Spleen (tissue), 7 donors: ENCODE data around the gene DAB2IP.

Experiments
- CTCF ChIP-seq, 11 experiments: fragments of 200-600 bp in 7 of 11; fragments of 450-650 bp in 4 of 11; sonication (generic) in 4 of 11; IDR thresholded peaks in 8 of 11; conservative IDR thresholded peaks in 3 of 11; 1 replicate in 7 of 11; 2 replicates in 4 of 11; pipeline versions ENCODE4 v1.4.0 to v1.8.0; 2016 to 2021; ENCODE audit warnings: antibody characterized with exemption in 11 of 11, inconsistent platforms in 4 of 11, mild to moderate bottlenecking in 1 of 11
- POLR2A ChIP-seq, 3 donors: fragments of 450-650 bp; IDR thresholded peaks; one replicate each; pipeline ENCODE4 v1.5.1; 2017; ENCODE audit warnings: antibody characterized with exemption in 3 of 3, mild to moderate bottlenecking in 1 of 3
- donor health status: DM: no; HTN: no; CAD: no; lungs with moderate emphysema.
- donor health status: DM: no; HTN: no; CAD: no.
- donor health status: DM: no; HTN: no; CAD: no.

- no peak for TF ChIP-seq CTCF (IDR thresholded peaks at IDR 0.05 in 8 of 11, conservative IDR thresholded peaks at IDR 0.05 in 3 of 11)
- TF ChIP-seq POLR2A (IDR thresholded peaks at IDR 0.05): no peak
Measured at GRCh38 chr9:121682926-121683515, 31.6 kb downstream of the DAB2IP start.
